ENCODE measurements around the gene BMP3.

Gene BMP3

GRCh38 chr4:81023484-81023883 lies 7.0 kb upstream of the BMP3 start:
- Histone ChIP-seq H3K4me3 (ENCODE audit: low read depth, low read length) (no peak overlapping the region), H3K27me3 (no peaks in the 10 kb centered on the region), H3K4me1 (no peaks in the 10 kb centered on the region), H3K36me3 (no peaks in the 10 kb centered on the region), H3K9me3 (no peaks in the 10 kb centered on the region)
- TF ChIP-seq, protein P1, sequence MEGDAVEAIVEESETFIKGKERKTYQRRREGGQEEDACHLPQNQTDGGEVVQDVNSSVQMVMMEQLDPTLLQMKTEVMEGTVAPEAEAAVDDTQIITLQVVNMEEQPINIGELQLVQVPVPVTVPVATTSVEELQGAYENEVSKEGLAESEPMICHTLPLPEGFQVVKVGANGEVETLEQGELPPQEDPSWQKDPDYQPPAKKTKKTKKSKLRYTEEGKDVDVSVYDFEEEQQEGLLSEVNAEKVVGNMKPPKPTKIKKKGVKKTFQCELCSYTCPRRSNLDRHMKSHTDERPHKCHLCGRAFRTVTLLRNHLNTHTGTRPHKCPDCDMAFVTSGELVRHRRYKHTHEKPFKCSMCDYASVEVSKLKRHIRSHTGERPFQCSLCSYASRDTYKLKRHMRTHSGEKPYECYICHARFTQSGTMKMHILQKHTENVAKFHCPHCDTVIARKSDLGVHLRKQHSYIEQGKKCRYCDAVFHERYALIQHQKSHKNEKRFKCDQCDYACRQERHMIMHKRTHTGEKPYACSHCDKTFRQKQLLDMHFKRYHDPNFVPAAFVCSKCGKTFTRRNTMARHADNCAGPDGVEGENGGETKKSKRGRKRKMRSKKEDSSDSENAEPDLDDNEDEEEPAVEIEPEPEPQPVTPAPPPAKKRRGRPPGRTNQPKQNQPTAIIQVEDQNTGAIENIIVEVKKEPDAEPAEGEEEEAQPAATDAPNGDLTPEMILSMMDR (IDR thresholded peaks at IDR 0.05; ENCODE audit: low read depth, low read length), result no peak
- no peak for DNase-seq

GRCh38 chr4:81030981-81031791 lies 678 bp downstream of the BMP3 start:
- Histone ChIP-seq H3K4me3 (ENCODE audit: low read depth, low read length) (no peak overlapping the region), H3K4me1 (no peaks in the 10 kb centered on the region), H3K27me3 (peaks cover 36% of the 10 kb centered on the region), H3K36me3 (no peaks in the 10 kb centered on the region), H3K9me3 (no peaks in the 10 kb centered on the region)
- DNase-seq, result no peak
- TF ChIP-seq, protein P1 (IDR thresholded peaks at IDR 0.05; ENCODE audit: low read depth, low read length), result no peak

- TF ChIP-seq, protein P1 (IDR thresholded peaks at IDR 0.05; ENCODE audit: low read depth, low read length), result no peak
- Histone ChIP-seq H3K4me1 (no peaks in the 10 kb centered on the region), H3K9me3 (no peaks in the 10 kb centered on the region), H3K4me3 (ENCODE audit: low read depth, low read length) (no peak overlapping the region), H3K36me3 (no peaks in the 10 kb centered on the region), H3K27me3 (peaks cover 36% of the 10 kb centered on the region)
- DNase-seq, result no peak
Measured at GRCh38 chr4:81031796-81032551, 1.5 kb downstream of the BMP3 start.

DNA sequence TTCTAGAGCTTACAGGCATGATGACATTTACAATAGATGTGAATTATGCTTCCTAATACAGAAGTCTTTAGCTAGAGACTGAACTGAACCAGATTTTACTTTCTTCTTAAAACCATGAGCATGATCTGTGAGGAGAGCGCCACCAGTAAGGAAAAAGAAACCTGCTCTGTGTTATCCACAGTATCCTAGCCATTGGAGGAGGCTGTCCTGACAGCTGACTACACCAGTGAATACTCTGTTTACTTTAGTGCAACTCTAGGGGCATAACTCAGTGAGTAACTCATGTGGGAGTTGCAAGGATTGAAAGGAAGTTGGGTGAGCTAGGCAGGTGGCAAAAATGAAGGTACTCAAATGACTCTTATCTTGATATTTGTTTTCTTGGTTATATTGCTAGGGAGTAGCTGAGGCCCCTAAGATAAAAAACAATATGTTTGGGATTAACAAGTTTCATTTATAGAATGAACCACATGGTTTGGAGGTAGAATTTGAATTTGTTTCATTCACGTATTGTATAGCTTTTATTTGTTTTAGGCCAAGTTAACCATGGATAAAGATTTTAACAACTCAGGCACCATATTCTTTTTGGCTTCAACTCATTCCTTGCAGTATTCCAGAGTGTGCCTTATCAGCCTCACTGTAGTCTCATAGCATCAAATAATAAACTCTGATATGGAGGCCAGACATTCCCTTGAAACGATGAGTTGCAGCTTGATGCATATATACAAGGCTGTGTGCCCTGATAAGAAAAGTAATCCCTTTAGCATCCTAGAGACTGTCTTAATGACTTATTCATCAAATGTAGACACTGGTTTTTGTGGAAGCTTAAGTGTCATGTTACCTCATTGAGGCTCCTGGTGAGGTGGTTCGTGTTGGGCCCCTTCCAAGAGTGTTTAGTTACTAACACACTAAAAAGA lies 2.5 kb downstream of the BMP3 start:
- H3K36me3 ChIP-seq, result no peaks in the 10 kb centered on the region
- no peak overlapping the region for H3K4me3 ChIP-seq (ENCODE audit: low read depth, low read length)
- H3K4me1 ChIP-seq, result no peaks in the 10 kb centered on the region
- TF ChIP-seq, protein P1 (IDR thresholded peaks at IDR 0.05; ENCODE audit: low read depth, low read length), result no peak
- no peak for DNase-seq
- no peaks in the 10 kb centered on the region for H3K9me3 ChIP-seq
- H3K27me3 ChIP-seq, result peaks cover 36% of the 10 kb centered on the region

DNA sequence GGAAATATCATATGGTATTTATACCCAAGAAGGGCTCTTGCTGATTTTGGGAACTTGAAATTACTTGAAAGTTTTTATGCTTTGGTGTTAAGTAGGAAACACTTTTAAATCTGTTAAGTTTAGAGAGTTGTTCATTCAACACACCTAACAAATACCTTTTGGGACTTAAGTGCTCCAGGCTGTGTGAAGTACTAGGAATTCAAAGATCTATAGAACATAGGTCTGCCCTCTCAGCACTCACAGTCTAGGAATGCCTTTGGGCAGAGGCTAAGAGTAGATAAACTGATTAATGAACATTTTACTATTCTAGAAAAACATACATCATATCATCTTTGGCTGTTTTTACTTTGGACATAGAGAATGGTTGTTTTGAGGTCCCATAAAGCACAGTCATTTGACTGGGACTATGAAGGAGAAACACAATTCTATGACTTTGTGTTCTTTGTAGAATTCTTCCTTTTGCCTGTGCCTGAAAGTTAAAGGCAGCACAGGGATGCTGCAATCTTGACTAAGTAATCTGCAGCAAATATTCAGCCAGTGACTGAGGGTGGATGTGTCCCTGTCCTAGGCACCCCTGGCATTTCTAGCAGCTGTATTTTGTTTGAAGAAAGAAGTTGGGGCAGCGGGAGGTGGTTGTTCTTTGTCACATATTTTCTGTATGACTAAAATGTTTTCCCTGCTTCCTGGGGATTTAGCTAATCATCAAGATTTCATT lies 8.3 kb downstream of the BMP3 start:
- TF ChIP-seq, protein P1 (IDR thresholded peaks at IDR 0.05; ENCODE audit: low read depth, low read length), result no peak
- no peaks in the 10 kb centered on the region for H3K4me1 ChIP-seq
- H3K9me3 ChIP-seq, result no peaks in the 10 kb centered on the region
- no peak for DNase-seq
- no peak overlapping the region for H3K4me3 ChIP-seq (ENCODE audit: low read depth, low read length)
- no peaks in the 10 kb centered on the region; the same call in 1 of the 2 replicates for H3K27me3 ChIP-seq
- no peaks in the 10 kb centered on the region for H3K36me3 ChIP-seq
